ENCODE data around the gene HMMR.

- TF ChIP-seq CTCF (IDR thresholded peaks at IDR 0.05) (no peak), POLR2A (IDR thresholded peaks at IDR 0.05) (no peak)
Measured at GRCh38 chr5:163508753-163509152, 48.3 kb downstream of the HMMR start.

Data from heart left ventricle (tissue), 13 donors.